22Rv1 (cell line): ENCODE data around the gene TBC1D1.

ENCODE experiments used
- H3K27ac ChIP-seq: fragments of 450-650 bp; 2 replicates; pipeline ENCODE4 v1.5.1; 2017
- CTCF ChIP-seq: fragments of 450-650 bp; IDR thresholded peaks from 2 replicates; pipeline ENCODE4 v1.5.1; 2017; ENCODE audit warnings: mild to moderate bottlenecking
- ZFX ChIP-seq: fragments of 450-650 bp; IDR thresholded peaks from 2 replicates; pipeline ENCODE4 v1.6.1; 2017; ENCODE audit warnings: antibody characterized with exemption, borderline replicate concordance

TBC1D1 gene

GRCh38 chr4:38007645-38008044 lies 116.8 kb downstream of the TBC1D1 start:
- no peak overlapping the region for H3K27ac ChIP-seq
- TF ChIP-seq ZFX (no peak), CTCF (no peak)

GRCh38 chr4:38008571-38009021 lies 117.7 kb downstream of the TBC1D1 start:
- H3K27ac ChIP-seq = no peak overlapping the region
- TF ChIP-seq ZFX (no peak), CTCF (no peak)

GRCh38 chr4:38009421-38009820 lies 118.5 kb downstream of the TBC1D1 start:
- no peak for TF ChIP-seq CTCF
- TF ChIP-seq ZFX = no peak
- H3K27ac ChIP-seq = no peak overlapping the region

- TF ChIP-seq CTCF (no peak), ZFX (no peak)
These were observed 119.1 kb downstream of the TBC1D1 start for GRCh38 chr4:38009949-38010348.

GRCh38 chr4:38011511-38012162 lies 120.8 kb downstream of the TBC1D1 start:
- no peak for TF ChIP-seq CTCF
- TF ChIP-seq ZFX = no peak
- H3K27ac ChIP-seq = no peak overlapping the region

More at GRCh38 chr4:38009949-38010348, 119.1 kb downstream of the TBC1D1 start:
- H3K27ac ChIP-seq = no peak overlapping the region

GRCh38 chr4:38013461-38014366 lies 122.8 kb downstream of the TBC1D1 start:
- H3K27ac ChIP-seq = no peak overlapping the region
- TF ChIP-seq CTCF = no peak
- TF ChIP-seq ZFX = no peak

- TF ChIP-seq ZFX (no peak), CTCF (no peak)
- no peak overlapping the region for H3K27ac ChIP-seq
These were observed 123.6 kb downstream of the TBC1D1 start for GRCh38 chr4:38014421-38014852.
